Stromal cell of bone marrow (primary cell): ENCODE data around the gene RCBTB1.
"Not testable (repeated sequence)": the region's sequence is repeated elsewhere in the genome, so short reads cannot be mapped to it uniquely, and the experiment has no call there.

Experiments
- DNase-seq: peaks from one replicate; pipeline ENCODE4 v3.0.0-alpha.2; 2012; ENCODE audit warnings: low read depth

Gene RCBTB1

GRCh38 chr13:49512578-49512977, 72.8 kb downstream of the RCBTB1 start:
- DNase-seq: no peak

GRCh38 chr13:49503951-49504350, 81.4 kb downstream of the RCBTB1 start:
- DNase-seq: no peak

GRCh38 chr13:49502954-49503353, 82.4 kb downstream of the RCBTB1 start:
- peak; percentile 44 for DNase-seq

- DNase-seq: peak; percentile 77
These were observed 85.3 kb downstream of the RCBTB1 start for GRCh38 chr13:49499889-49500660.

- no peak for DNase-seq
These were observed 87.2 kb downstream of the RCBTB1 start for GRCh38 chr13:49498206-49498605.

GRCh38 chr13:49497272-49497671, 88.1 kb downstream of the RCBTB1 start:
- DNase-seq: no peak

- not testable (repeated sequence) for DNase-seq
These were observed 88.5 kb downstream of the RCBTB1 start for GRCh38 chr13:49496837-49497236.

GRCh38 chr13:49495783-49496762, 89.3 kb downstream of the RCBTB1 start, which contains the start of gene PHF11:
TSS of gene PHF11 (plus strand) at chr13:49495953. CDS start at chr13:49496002, 49 bp downstream.
- peak; percentile 57 for DNase-seq

GRCh38 chr13:49494645-49495044, 90.7 kb downstream of the RCBTB1 start:
- no peak for DNase-seq

- no peak for DNase-seq
These were observed 96.8 kb downstream of the RCBTB1 start for GRCh38 chr13:49488563-49488962.
